Stomach (tissue), 4 donors: ENCODE measurements around the gene LRRTM4.

ENCODE experiments used
- CTCF ChIP-seq, 7 experiments: fragments of 450-650 bp in 4 of 7; fragments of 200-600 bp in 3 of 7; sonication (generic) in 3 of 7; IDR thresholded peaks; one replicate each; pipeline ENCODE4 v1.5.1; 2016 to 2019; ENCODE audit warnings: antibody characterized with exemption in 7 of 7, control low read depth in 2 of 7, mild to moderate bottlenecking in 1 of 7
- EP300 ChIP-seq: sonication (generic); formaldehyde crosslinking; IDR thresholded peaks from one replicate; pipeline ENCODE4 v1.6.1; 2017; ENCODE audit warnings: antibody characterized with exemption
- POLR2A ChIP-seq, 4 donors: fragments of 450-650 bp; IDR thresholded peaks; one replicate each; pipeline ENCODE4 v1.6.1; 2016; ENCODE audit warnings: antibody characterized with exemption in 4 of 4, control low read depth in 2 of 4, mild to moderate bottlenecking in 1 of 4, moderate library complexity in 1 of 4
- POLR2AphosphoS5 ChIP-seq, 3 donors: sonication (generic); formaldehyde crosslinking; IDR thresholded peaks; one replicate each; pipeline ENCODE4 v1.6.1; 2016; ENCODE audit warnings: antibody characterized with exemption in 3 of 3

- no peak for TF ChIP-seq CTCF (IDR thresholded peaks at IDR 0.05)
- no peak for TF ChIP-seq EP300
- no peak for TF ChIP-seq POLR2AphosphoS5 (IDR thresholded peaks at IDR 0.05)
- TF ChIP-seq POLR2A (IDR thresholded peaks at IDR 0.05), result no peak
These were observed 49.4 kb upstream of the LRRTM4 start for GRCh38 chr2:77571545-77571944.
